ENCODE data around the gene ACAN. TPM values are rescaled to one million over a fixed set of nuclear protein-coding genes. Genes with fewer than 3 reads are reported as not detected.

ACAN gene
- total RNA-seq, 1 experiment from 2014 or later: 0.50 TPM

DNA sequence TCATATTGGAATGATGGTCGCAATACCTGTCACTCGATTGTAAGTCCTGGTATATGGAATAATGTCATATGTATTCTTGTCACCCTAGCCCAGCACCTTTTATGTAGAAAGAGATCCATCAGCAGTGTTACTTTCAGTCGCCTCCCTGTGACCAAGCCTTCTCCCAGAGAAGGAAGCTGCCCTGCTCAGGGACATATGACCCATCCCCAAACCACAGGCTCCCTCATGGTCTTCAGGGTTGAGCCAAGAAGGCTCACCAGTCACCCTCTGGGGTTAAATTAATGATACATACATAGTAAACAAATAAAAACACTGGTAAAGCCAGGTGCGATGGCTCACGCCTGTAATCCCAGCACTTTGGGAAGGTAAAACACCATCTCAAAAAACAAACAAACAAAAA lies 114.5 kb downstream of the ACAN start:
- Mint-ChIP-seq H3K9me3 (peaks cover 0 to 2% of the 10 kb centered on the region in 2 experiments; a peak in 4 of 5 replicates), H3K27ac (no peak overlapping the region), H3K4me1 (peaks cover 16 to 19% of the 10 kb centered on the region in 2 experiments), H3K36me3 (ENCODE audit: insufficient read depth in 1 of 3, low read depth in 3 of 3) (no peaks in the 10 kb centered on the region; a peak in 2 of 7 replicates), H3K27me3 (ENCODE audit: low read depth) (no peaks in the 10 kb centered on the region; the same call in none of the 2 replicates), H3K4me3 (no peak overlapping the region)
- no peaks in the 10 kb centered on the region for H3K79me1 ChIP-seq (ENCODE audit: insufficient read depth, low read depth, low read length, poor library complexity, severe bottlenecking)
- H3K9me3 ChIP-seq (ENCODE audit: control insufficient read depth, low read depth, low read length): no peaks in the 10 kb centered on the region
- H3K9ac ChIP-seq (ENCODE audit: extremely low read depth, insufficient read length, low read length): no peak overlapping the region
- H2AFZ ChIP-seq (ENCODE audit: low read length): no peak overlapping the region
- H2BK12ac ChIP-seq (ENCODE audit: insufficient read length, low read depth, low read length): no peak overlapping the region
- no peak overlapping the region for H2AK5ac ChIP-seq (ENCODE audit: insufficient read length, low read length)
- no peak overlapping the region for H3K4ac ChIP-seq (ENCODE audit: low read depth, low read length)
- no peak overlapping the region for H3K56ac ChIP-seq (ENCODE audit: insufficient read length, low read depth, low read length)
- TF ChIP-seq CTCF (conservative IDR thresholded peaks at IDR 0.05): no peak
- no peak overlapping the region for H3K18ac ChIP-seq (ENCODE audit: insufficient read length, low read depth, low read length)
- no peak overlapping the region for H3K27ac ChIP-seq (ENCODE audit: insufficient read length, low read depth, low read length)
- no peak overlapping the region for H4K8ac ChIP-seq (replicated peaks; ENCODE audit: insufficient read length, low read depth, low read length)
- no peaks in the 10 kb centered on the region for H3K27me3 ChIP-seq (ENCODE audit: insufficient read depth, low read length)
- H2BK5ac ChIP-seq (ENCODE audit: insufficient read length, low read length): no peak overlapping the region
- no peaks in the 10 kb centered on the region for H4K20me1 ChIP-seq (ENCODE audit: control insufficient read depth, insufficient read depth, insufficient read length)
- H3K79me2 ChIP-seq (ENCODE audit: insufficient read depth, low read length): no peaks in the 10 kb centered on the region
- no peak overlapping the region for H2BK15ac ChIP-seq (ENCODE audit: low read depth, low read length)
- H4K91ac ChIP-seq (ENCODE audit: insufficient read length, low read depth, low read length): no peak overlapping the region
- no peaks in the 10 kb centered on the region for H3K23me2 ChIP-seq (ENCODE audit: insufficient read length, low read depth, low read length, poor library complexity, severe bottlenecking)
- H3K4me1 ChIP-seq (ENCODE audit: insufficient read depth, low read length): no peaks in the 10 kb centered on the region
- no peak overlapping the region for H3T11ph ChIP-seq (ENCODE audit: low read length)
- H4K5ac ChIP-seq (ENCODE audit: insufficient read length, low read depth, low read length): no peak overlapping the region
- no peak overlapping the region for H3K14ac ChIP-seq (ENCODE audit: insufficient read depth, low read length)
- WGBS (ENCODE audit: extremely low coverage, insufficient read length, low lambda C conversion rate): no CpG with 5 or more reads among the region's 5 CpGs
- no peak overlapping the region for H2BK120ac ChIP-seq (ENCODE audit: low read depth, low read length, poor library complexity, severe bottlenecking)
- H3K23ac ChIP-seq (ENCODE audit: insufficient read length, low read depth, low read length): no peak overlapping the region
- H3K4me2 ChIP-seq (ENCODE audit: insufficient read depth, insufficient read length, low read length): no peak overlapping the region
- no peak overlapping the region for H2BK20ac ChIP-seq (ENCODE audit: low read depth, low read length, poor library complexity, severe bottlenecking)
- no peak for DNase-seq
